GM18502 (cell line): Measurements from ENCODE around the gene SDK1.

Source experiments
- ATAC-seq: cut with Tn5 transposase; IDR thresholded peaks from one replicate; pipeline ENCODE4 v1.9.1; 2021; ENCODE audit warnings: mild to moderate bottlenecking; ENCODE audit not compliant: unreplicated experiment, poor library complexity

SDK1 gene

DNA sequence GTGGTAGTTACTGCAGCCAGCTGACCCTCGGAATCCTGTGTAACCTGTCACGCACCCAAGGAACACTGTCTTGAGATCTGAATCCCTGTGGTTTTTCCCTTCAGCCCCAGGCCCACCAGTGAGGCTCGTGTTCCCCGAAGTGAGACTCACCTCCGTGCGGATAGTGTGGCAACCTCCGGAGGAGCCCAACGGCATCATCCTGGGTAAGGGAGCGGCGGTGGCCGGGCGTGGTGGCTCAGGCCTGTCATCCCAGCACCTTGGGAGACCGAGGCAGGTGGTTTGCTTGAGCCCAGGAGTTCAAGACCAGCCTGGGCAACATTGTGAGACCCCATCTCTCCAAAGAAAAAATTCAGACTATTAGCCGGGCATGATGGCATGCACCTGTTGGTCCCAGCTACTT is 831.2 kb downstream of the SDK1 start:
- ATAC-seq = no peak

- no peak for ATAC-seq
These were observed 832.5 kb downstream of the SDK1 start for GRCh38 chr7:4133491-4134044.

DNA sequence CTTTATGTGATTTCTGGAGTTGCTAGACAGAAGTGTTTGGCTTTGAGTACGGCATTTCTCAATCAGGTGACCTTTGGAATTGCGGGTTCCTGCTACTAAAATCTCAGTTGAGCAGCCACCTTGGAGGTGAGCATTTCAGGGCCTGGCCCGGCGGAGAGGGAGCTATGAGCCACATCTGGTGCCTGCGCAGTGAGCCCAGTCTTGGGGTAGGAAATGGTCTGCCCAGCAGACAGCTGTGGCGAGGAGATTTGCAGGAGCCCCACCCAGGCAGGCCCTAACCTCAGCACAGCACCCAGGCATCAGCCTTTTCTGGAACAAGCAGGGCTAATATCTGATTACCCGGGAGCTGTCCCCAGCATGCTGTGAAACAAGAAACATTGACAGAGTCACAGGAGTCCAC is 833.2 kb downstream of the SDK1 start:
- ATAC-seq = no peak

DNA sequence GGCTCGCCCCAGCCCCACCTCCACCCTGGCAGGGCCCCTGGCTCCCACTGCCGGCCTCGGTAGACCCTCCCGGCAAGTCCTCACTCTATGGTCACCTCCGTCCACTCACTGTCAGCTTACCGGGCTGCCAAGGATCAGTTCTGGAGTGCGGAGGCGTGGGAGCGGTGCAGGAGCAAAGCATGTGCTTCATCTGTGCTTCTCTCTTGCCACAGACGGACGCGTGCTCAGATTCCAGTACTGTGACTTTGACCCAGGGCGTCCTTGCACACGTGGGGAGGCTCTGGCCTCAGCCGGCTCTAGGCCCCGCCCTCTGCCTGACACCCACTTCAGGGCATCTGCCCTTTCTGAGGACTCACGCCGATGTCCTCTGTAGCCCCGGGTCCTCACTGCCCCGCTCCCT is 833.6 kb downstream of the SDK1 start:
- no peak for ATAC-seq

GRCh38 chr7:4135301-4135700 is 834.2 kb downstream of the SDK1 start:
- ATAC-seq = no peak

DNA sequence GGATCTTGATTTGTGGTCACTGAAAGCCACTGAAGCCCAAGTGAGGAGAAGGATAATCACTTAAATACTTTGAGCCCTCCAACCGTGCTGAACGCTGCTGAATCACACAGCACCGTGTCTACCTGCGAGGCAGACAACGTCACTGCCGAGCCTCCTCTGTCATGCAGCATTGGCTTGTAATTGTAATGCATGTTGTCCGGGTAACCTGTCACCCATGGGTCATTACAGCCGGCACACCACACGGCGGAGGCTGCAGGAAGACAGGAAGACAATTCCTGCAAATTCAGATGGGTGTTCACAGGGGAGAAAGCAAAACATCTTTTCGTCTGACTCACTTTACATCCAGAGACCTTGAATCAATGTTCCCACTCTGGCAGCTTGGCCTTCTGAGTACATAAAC is 835.0 kb downstream of the SDK1 start:
- ATAC-seq = no peak

DNA sequence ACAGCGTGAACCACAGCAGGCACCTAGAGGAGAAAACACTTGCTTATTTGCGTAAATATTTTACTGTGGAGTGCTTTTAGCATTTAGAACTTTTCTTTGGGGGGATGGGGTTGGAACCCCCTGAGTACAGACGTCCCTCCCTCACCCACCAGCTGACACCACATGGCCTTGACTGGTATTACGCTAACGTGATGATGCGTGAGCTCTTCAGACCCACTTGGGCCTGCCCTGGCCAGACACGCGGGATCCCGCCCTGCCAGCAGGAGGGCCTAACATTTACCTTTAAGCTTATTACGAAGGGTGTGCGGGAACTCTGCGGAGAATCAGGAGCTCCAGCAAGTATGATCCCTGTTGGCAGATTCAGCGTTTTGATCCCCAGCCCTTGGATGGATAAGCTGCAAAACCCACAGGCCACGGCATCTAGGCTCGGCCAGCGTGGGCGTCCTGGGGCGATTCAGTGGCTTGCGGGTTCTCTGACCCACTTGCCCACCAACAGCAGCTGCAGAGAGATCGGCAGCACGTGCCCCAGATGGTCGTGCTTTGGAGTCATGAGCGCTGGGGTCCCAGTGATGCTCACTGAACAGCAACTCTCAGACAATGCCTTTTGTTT is 835.6 kb downstream of the SDK1 start:
- ATAC-seq = no peak

DNA sequence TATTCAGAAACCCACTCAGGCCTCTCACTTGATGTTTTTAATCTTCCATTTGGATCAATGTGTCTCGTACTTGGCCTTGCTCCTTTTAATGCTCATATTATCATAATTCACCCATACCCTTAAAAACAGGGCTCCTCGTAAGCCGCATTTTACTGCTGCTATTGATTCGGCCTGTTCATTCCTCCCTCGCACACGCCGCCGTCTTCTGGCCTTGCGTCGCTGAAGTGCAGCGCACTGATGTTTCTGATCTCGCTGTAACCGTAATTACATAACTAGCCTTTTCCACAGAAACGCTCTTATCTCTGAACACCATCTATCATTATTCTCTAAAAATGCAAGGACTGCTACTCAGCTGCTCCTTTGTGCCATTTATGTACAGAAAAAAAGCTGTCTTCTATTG is 836.5 kb downstream of the SDK1 start:
- ATAC-seq = no peak

- no peak for ATAC-seq
These were observed 837.8 kb downstream of the SDK1 start for GRCh38 chr7:4138866-4139265.

- ATAC-seq = no peak
These were observed 838.9 kb downstream of the SDK1 start for GRCh38 chr7:4139656-4140625.

DNA sequence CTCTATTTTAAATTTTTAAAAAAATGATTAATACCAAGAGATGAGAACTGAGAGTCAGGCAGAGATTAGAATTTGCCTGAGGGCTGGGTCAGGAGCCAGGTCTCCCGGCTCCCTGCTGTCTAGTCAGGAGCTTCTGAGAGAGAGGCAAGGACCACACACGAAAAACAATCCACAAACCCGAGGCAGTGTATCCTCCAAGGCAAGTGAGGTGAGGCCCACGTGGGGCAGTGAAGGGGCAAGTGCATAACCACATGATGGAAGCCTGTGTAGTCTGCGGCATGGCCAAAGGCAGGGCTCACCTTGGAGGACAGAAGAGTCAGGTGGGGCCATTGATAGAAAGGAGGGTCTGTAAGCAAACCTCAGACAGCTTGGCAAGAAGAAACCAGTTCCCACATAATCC is 839.9 kb downstream of the SDK1 start:
- ATAC-seq = no peak

GRCh38 chr7:4143006-4143405 is 842.0 kb downstream of the SDK1 start:
- no peak for ATAC-seq

DNA sequence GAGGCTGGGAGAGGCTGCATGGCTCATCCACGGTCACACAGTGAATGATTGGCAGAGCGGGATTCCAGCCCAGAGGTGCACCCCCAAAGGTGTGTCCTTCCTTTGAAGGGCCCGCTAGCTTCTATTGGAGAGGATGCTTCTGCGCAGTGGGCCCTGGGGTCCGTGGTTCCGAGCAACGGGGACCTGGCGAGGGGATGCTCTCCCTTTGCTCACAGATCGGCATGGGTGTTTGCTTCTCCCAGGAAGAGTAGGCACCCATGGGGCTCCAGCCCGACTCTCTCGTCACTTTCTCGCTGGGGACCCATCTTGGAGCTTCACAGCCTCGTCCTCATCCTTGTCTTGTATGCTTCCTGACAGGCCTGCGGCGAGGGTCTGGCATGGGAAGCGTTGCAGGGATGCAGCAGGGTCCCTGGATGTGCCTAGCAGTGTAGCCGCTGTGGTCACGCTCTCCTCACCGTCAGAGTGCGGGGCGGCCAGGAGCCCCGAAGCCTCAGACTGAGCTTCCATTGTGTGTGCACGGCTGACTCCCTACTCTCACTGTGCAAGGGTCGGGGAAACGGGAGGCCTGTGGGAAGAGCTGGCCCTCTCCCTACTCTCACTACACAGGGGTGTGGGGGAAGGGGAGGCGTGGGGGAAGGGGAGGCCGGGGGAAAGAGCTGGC is 842.6 kb downstream of the SDK1 start:
- ATAC-seq = no peak

DNA sequence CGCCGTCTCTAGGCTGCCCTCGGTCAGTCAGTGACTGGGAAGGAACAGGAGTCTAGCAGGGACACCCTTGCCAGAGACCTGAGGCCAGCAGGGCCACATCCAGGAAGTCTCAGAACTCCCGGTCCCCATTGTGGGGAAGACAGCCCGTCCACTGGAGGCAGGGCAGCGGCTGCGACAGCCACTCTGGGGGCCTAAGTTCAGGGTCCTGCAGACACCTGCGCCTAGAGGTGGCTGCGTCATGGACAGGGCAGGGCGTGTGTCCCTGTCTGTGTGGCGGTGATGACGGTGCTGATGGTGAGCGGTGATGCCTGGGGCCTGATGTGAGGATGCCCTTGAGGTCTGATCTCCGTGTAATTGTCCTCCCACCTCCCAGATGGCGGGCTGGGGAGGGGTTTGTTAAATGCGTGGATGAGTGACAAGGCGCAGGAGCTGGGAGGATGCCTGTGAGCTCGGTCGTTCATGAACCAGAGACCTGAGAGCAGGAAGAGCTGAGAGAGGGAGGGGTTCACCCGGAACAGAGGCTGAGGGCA is 843.2 kb downstream of the SDK1 start:
- ATAC-seq = no peak

GRCh38 chr7:4144811-4145510 is 843.9 kb downstream of the SDK1 start:
- no peak for ATAC-seq

- no peak for ATAC-seq
These were observed 844.5 kb downstream of the SDK1 start for GRCh38 chr7:4145576-4145975.

GRCh38 chr7:4147926-4148620 is 847.0 kb downstream of the SDK1 start:
- ATAC-seq = no peak

DNA sequence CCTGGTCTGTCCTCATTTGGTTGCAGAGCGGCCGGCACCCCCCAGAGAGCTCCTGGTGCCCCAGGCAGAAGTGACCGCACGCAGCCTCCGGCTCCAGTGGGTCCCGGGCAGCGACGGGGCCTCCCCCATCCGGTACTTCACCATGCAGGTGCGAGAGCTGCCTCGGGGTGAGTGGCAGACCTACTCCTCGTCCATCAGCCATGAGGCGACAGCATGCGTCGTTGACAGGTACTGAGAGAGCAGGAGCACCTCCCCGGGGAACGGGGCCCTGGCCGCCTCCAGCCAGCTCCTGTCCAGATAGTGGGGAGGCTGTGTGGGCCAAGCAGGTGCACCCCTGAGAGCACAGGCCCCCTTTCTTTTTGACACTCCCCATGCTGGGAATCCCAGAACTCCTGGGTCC is 848.2 kb downstream of the SDK1 start:
- no peak for ATAC-seq

DNA sequence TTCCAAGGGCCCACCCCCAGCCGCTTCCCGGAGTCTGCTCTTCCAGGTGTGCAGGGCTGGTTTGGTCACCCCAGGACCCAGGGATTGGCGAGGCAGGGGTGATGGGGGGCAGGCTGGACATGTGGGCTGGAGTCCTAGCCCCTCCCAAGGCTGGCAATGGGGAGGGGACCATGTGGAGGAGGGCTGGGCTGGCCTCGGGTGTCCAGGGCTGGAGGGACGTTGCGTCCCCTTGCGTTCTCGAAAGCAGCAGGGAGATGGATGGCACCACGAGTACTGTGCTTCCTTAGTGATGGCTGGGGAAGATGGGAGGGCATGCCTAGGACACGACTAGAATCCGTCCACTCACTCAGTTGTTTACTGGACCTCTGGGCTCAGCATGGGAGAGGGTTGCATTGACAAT is 848.6 kb downstream of the SDK1 start:
- ATAC-seq = no peak

GRCh38 chr7:4150731-4151130 is 849.7 kb downstream of the SDK1 start:
- no peak for ATAC-seq
